Skeletal muscle satellite cell (primary cell): ENCODE results near the gene PILRA.

Source experiments
- H3K27me3 ChIP-seq: 2 replicates; pipeline ENCODE4 v1.7.0; 2013; ENCODE audit warnings: low read length; ENCODE audit not compliant: control insufficient read depth, insufficient read depth
- H3K36me3 ChIP-seq: 2 replicates; pipeline ENCODE4 v1.7.0; 2013; ENCODE audit warnings: mild to moderate bottlenecking, control low read depth, low read length; ENCODE audit not compliant: insufficient read depth
- H3K4me1 ChIP-seq: 2 replicates; pipeline ENCODE4 v1.7.0; 2013; ENCODE audit warnings: low read length; ENCODE audit not compliant: control insufficient read depth, insufficient read depth
- H3K4me2 ChIP-seq: 2 replicates; pipeline ENCODE4 v1.7.0; 2013; ENCODE audit warnings: mild to moderate bottlenecking, low read length
- H3K4me3 ChIP-seq: 2 replicates; pipeline ENCODE4 v1.7.0; 2013; ENCODE audit warnings: low read length
- H3K9ac ChIP-seq: 2 replicates; pipeline ENCODE4 v1.7.0; 2013; ENCODE audit warnings: mild to moderate bottlenecking, low read depth, low read length, moderate library complexity
- H3K9me3 ChIP-seq: replicated peaks from 2 replicates; pipeline ENCODE4 v1.7.0; 2013; ENCODE audit warnings: mild to moderate bottlenecking, control low read depth, low read length

PILRA gene

DNA sequence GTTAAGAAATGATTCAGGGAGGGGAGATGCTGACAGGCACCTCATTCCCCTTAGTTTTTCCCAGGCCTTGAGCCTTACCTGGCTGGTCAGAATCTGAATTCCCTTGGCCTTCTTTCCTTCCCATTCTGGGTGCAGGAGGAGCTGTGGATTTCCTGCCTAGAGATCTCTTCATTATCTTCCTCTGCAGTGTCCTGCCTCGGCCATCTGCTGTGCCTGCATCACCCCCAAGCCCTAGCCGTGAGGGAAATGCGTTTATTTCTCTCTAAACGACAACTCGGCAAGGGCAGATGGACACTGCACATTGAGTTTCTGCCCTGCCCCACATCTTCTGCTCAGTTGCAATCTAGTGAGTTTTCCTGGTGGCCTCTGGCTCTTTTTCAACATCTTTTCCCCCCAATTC, 28.5 kb downstream of the PILRA start:
- Histone ChIP-seq H3K27me3 (peaks cover 19% of the 10 kb centered on the region), H3K9me3 (no peaks in the 10 kb centered on the region), H3K9ac (no peak overlapping the region), H3K4me1 (no peaks in the 10 kb centered on the region), H3K4me2 (no peak overlapping the region), H3K36me3 (no peaks in the 10 kb centered on the region), H3K4me3 (no peak overlapping the region)

DNA sequence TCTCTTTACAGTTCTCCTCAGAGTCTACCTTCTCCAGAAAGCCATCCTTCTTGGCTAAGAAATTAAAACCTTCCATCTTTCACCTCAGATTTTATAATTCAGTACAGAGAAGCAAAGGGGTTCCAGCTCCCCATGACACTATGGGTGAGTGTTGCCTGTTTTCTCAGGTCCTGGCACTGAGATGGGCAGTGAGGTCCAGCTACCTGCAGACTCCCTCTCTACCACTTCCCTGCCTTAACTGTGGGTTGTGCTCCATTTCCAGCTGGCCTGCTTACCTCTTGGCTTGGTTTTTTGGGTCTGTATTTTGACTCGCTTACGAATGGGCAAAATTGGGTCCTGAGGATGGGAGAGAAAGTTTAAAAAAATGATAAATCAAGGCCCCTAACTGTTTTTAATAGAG, 29.0 kb downstream of the PILRA start:
- Histone ChIP-seq H3K36me3 (no peaks in the 10 kb centered on the region), H3K4me2 (no peak overlapping the region), H3K9me3 (no peaks in the 10 kb centered on the region), H3K27me3 (peaks cover 19% of the 10 kb centered on the region), H3K4me1 (no peaks in the 10 kb centered on the region), H3K9ac (no peak overlapping the region), H3K4me3 (no peak overlapping the region)

DNA sequence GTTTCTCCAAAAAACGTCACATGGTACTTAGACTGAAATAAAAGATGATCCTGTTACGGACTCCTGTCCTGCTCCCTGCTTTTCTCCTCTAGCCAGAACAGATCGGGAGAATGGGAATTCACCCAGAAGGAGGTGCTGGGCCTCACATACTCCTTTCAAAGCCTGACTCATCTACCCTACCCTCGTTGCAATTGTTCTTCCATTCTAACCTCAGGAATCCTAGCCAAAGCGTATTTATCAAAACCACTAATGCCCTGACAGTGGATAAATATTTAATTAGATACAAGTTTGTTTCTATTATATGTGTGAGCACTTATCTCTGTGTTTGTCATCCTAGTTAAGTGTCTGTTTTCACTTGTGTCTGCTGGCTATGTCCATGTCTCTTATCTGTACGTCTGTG, 33.5 kb downstream of the PILRA start:
- Histone ChIP-seq H3K9ac (no peak overlapping the region), H3K4me3 (no peak overlapping the region), H3K4me2 (no peak overlapping the region), H3K36me3 (no peaks in the 10 kb centered on the region), H3K9me3 (no peaks in the 10 kb centered on the region), H3K4me1 (no peaks in the 10 kb centered on the region), H3K27me3 (peaks cover 26% of the 10 kb centered on the region)

DNA sequence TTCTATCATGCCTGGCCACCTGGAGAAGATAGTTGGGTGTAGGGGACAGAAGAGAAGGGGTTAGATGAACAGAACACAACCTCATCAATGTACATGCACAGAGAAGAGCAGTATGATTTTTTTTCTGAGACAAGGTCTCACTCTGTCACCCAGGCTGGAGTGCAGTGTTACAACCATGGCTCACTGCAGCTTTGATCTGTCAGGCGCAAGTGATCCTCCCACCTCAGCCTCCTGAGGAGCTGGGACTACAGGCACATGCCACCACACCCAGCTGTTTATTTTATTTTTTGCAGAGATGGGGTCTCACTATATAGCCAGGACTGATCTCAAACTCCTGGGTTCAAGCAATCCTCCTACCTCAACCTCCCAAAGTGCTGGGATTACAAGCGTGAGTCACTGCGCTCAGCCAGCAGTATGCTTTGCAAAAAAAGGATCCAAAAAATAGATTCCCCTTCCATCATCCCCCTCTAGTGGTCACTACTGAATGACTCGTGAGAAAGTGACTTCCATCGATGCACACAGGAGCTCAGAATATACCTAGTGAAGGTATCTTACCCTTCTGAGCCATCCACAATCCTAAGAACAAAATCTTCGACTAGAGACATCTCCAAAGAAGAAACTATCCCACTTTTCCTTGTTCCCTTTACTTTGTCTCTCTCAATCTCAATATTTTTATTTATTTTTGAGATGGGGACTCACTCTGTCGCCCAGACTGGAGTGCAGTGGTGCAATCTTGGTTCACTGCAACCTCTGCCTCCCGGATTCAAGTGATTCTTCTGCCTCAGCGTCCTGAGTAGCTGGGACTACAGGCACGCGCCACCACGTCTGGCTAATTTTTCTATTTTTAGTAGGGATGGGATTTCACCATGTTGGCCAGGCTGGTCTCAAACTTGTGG, 34.2 kb downstream of the PILRA start:
- Histone ChIP-seq H3K4me2 (no peak overlapping the region), H3K27me3 (peaks cover 21% of the 10 kb centered on the region), H3K4me3 (no peak overlapping the region), H3K9ac (no peak overlapping the region), H3K36me3 (no peaks in the 10 kb centered on the region), H3K9me3 (no peaks in the 10 kb centered on the region), H3K4me1 (no peaks in the 10 kb centered on the region)

DNA sequence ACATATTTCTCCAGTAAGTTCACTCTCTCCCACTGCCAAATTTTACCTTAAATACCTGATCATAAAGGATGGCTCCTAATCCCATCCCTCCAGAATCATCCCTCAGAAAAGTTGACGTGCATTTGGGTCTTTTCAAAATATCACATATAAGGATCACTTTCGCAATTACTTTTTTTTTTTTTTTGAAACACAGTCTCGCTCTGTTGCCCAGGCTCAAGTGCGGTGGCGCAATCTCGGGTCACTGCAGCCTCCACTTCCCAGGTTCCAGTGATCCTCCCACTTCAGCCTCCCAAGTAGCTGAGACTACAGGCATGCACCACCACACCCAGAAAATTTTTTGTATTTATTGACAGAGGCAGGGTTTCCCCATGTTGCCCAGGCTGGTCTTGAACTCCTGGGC, 37.8 kb downstream of the PILRA start:
- no peaks in the 10 kb centered on the region for H3K4me1 ChIP-seq
- H3K9me3 ChIP-seq, result no peaks in the 10 kb centered on the region
- H3K4me2 ChIP-seq, result no peak overlapping the region
- no peaks in the 10 kb centered on the region for H3K36me3 ChIP-seq
- no peak overlapping the region for H3K9ac ChIP-seq
- H3K27me3 ChIP-seq, result peaks cover 21% of the 10 kb centered on the region
- H3K4me3 ChIP-seq, result no peak overlapping the region

DNA sequence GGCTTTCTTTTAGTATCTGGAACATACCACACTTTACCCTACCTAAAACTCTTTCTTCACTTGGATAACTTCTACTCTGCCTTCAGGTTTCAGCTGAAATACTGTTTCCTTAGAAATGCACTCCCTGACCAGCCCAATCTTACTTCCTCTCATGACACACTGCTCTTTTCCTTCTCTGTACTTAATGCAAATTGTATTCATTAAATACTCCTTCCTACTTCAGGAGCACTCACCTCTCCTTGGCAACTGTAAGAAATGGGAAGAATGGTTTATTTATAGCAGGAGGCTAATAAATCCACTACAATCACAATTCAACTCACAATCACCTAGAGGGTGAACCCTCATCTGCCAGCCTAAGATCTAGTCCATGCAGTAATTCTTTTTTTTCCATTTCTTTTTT, 40.1 kb downstream of the PILRA start:
- H3K9me3 ChIP-seq, result no peaks in the 10 kb centered on the region
- H3K36me3 ChIP-seq, result no peaks in the 10 kb centered on the region
- H3K4me2 ChIP-seq, result no peak overlapping the region
- no peaks in the 10 kb centered on the region for H3K4me1 ChIP-seq
- H3K27me3 ChIP-seq, result peaks cover 21% of the 10 kb centered on the region
- H3K4me3 ChIP-seq, result no peak overlapping the region
- H3K9ac ChIP-seq, result no peak overlapping the region

DNA sequence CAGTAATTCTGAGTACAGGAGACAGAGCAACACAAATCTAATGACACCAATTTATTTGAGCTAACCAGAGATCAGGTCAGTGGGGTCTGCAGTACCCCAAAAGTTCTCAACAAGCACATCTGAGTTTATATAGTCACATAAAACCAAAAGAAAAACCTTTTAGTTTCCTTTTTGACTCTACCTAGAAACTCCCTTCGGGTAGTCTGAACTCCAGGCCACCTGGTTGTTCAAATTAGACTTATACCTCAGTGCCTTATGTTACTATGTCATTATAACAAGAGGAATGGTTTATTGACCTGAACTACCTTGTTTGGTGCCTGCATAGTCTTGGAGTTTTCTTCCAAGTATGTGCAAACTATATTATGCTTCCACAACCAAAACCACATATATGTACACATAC, 40.6 kb downstream of the PILRA start:
- Histone ChIP-seq H3K27me3 (peaks cover 20% of the 10 kb centered on the region), H3K4me2 (no peak overlapping the region), H3K4me3 (no peak overlapping the region), H3K9me3 (no peaks in the 10 kb centered on the region), H3K9ac (no peak overlapping the region), H3K36me3 (no peaks in the 10 kb centered on the region), H3K4me1 (no peaks in the 10 kb centered on the region)

DNA sequence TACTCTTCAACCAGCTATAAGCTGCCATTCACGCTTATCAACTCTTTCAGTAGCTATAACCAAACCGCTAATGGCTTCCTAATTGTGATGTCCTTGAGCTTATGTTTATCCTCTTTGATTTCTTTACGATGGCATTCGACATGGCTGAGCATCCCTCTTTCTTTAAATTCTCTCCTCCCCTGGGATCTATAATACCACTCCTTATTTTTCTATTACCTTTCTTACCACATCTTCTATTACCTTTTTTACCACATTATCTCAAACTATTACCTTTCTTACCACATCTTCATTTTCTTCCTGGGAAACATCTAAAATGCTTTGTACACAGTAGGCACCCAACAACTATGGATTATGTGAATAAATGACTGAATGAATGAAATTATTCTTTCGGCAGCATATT, 42.2 kb downstream of the PILRA start:
- no peaks in the 10 kb centered on the region for H3K4me1 ChIP-seq

DNA sequence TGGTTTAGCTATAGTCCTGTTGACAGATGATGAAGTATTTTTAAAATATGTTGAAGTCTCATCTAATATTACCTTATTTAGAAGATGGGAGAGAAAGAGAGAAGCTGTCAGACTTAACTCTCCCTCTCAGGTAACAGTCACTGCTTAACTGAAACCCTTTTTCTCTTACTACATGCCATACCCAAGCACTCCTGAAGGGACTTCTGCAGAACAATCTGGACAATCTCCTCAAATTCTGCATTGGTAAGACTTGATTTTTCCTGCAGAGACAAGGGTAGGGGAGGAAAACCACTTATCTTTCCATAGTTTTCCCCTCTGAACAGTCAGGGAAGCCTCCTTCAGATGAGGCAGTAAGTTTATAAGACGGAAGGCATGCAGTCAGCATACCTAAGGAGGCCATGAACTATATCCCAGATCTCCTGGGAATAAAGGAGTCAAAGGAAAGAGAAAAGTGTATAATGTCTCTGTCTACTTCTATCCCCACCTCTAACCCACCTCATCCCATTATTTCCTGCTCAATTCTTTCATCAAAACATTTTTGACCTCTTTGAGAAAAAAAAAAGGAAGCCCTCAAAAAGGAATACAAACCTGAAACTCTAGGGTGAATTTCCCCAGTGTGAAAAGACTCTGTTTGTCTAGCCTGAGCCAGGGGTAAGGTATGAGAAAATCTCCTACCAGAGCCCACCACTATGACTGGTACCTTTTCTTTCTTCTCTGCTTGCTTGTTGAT, 45.8 kb downstream of the PILRA start:
- Histone ChIP-seq H3K4me3 (no peak overlapping the region), H3K9ac (no peak overlapping the region), H3K4me1 (no peaks in the 10 kb centered on the region), H3K36me3 (no peaks in the 10 kb centered on the region), H3K9me3 (no peaks in the 10 kb centered on the region), H3K27me3 (no peaks in the 10 kb centered on the region), H3K4me2 (no peak overlapping the region)

More for the DNA sequence above, 42.2 kb downstream of the PILRA start:
- H3K9ac ChIP-seq, result no peak overlapping the region
- H3K27me3 ChIP-seq, result peaks cover 4% of the 10 kb centered on the region
- no peak overlapping the region for H3K4me2 ChIP-seq
- no peaks in the 10 kb centered on the region for H3K9me3 ChIP-seq
- H3K36me3 ChIP-seq, result no peaks in the 10 kb centered on the region
- H3K4me3 ChIP-seq, result no peak overlapping the region

DNA sequence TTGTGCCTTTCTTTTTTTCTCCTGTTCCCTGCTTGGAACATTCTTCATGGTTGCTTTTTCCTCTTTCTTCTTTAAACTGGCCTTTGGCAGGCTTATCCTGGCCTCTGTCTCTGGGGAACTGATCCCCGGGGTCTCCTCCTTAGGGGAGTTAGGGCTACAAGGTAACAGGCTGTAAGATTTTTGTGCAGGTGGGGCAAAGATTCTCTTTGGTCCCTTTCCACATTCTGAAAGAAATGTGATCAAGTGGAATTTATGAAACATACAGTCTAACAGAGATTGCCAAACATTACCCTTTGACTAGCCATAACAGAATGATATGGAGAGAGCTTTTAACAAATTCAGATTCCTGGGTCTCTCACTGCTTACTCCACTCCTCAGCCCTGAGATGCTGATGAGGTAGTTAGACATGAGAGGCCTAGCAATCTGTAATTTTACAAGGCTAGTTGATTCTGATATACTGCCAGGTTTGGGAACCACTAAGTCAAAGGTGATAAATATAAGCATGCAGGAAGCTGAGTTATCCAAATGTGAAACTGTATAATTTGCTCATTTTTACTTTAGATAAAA, 46.5 kb downstream of the PILRA start:
- no peaks in the 10 kb centered on the region for H3K27me3 ChIP-seq
- H3K9ac ChIP-seq, result no peak overlapping the region
- no peaks in the 10 kb centered on the region for H3K4me1 ChIP-seq
- no peaks in the 10 kb centered on the region for H3K36me3 ChIP-seq
- H3K4me3 ChIP-seq, result no peak overlapping the region
- H3K4me2 ChIP-seq, result no peak overlapping the region
- H3K9me3 ChIP-seq, result no peaks in the 10 kb centered on the region

DNA sequence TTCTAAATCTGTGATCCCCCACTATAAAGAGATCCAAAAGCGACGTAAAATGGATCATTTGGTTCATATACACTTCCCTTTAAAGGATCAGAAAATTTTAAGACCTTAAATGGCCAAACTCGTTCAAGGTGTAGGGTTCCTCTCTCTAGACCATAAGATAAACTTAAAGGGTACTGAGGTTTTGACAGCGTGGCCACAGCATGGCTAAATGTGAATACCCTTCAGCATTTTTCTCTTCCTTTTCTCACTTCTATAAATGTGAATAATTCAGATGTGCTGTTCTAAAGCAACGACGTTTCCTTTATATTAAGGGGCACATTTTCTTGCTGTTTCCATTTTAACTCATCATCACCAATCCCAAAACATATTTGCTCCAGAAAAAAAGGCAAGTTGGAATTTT, 50.0 kb downstream of the PILRA start:
- Histone ChIP-seq H3K27me3 (no peaks in the 10 kb centered on the region), H3K4me1 (peaks cover 4% of the 10 kb centered on the region), H3K4me2 (no peak overlapping the region), H3K9me3 (no peaks in the 10 kb centered on the region), H3K36me3 (no peaks in the 10 kb centered on the region), H3K4me3 (no peak overlapping the region), H3K9ac (no peak overlapping the region)
